K562 (cell line): ENCODE results near the gene WIPF3. TPM values are rescaled to one million over a fixed set of nuclear protein-coding genes. Genes with fewer than 3 reads are reported as not detected.

Experiments
- ATAC-seq: fragments of 200-7000 bp; cut with Tn5 transposase; 3 replicates; pipeline ENCODE4 v1.9.1; 2020; ENCODE audit warnings: moderate library complexity
- BruUV-seq: library from RNA; stranded (reverse); fragments of 400-500 nt; replicated peaks from 2 replicates; lab custom pipeline; 2021; lab: Mats Ljungman, UMichigan
- CTCF ChIA-PET: fragments of 300-600 bp; formaldehyde crosslinking; extraction: SDS; loops from one replicate; lab custom pipeline; 2021; ENCODE audit warnings: low intra/inter-chr PET ratio; lab: Yijun Ruan, JAX
- POLR2A ChIA-PET: fragments of 300-600, 350-650 bp; sonication (Branson Sonifier 250); formaldehyde crosslinking; extraction: SDS; loops from one replicate; lab custom pipeline; 2021; ENCODE audit warnings: antibody characterized with exemption, inconsistent platforms; lab: Yijun Ruan, JAX
- DNase-seq, 4 experiments: peaks; one replicate each; pipeline versions ENCODE4 v3.0.0 to v3.0.0-alpha.2; 2011 to 2018; ENCODE audit warnings: low spot score in 3 of 4, mixed read lengths in 3 of 4; ENCODE audit errors: extremely low read depth in 1 of 4
- FAIRE-seq: peaks from 2 replicates; lab custom pipeline; 2011; peaks lifted over from hg19 to GRCh38; lab: Jason Lieb, UNC
- H2AFZ ChIP-seq: 2 replicates; pipeline ENCODE4 v1.6.0; 2011; ENCODE audit warnings: low read depth, low read length, control low read depth, inconsistent platforms
- H3K27ac ChIP-seq: fragments of 200-600 bp; 3 replicates; pipeline ENCODE4 v1.8.0; 2011; ENCODE audit warnings: low read depth, mild to moderate bottlenecking, control low read depth, inconsistent platforms, low read length, moderate library complexity, mixed read lengths; ENCODE audit errors: extremely low read depth
- H3K27me3 ChIP-seq, 2 experiments: fragments of 300-600 bp in 1 of 2; 2 replicates in 1 of 2; 3 replicates in 1 of 2; pipeline versions ENCODE4 v1.6.0 to v1.8.0; 2011; ENCODE audit warnings: inconsistent platforms in 2 of 2, low read length in 2 of 2, mild to moderate bottlenecking in 1 of 2, mixed read lengths in 1 of 2, moderate library complexity in 1 of 2; ENCODE audit not compliant: control insufficient read depth in 2 of 2, insufficient read depth in 2 of 2
- H3K36me3 ChIP-seq: fragments of 300-600 bp; 3 replicates; pipeline ENCODE4 v1.8.0; 2011; ENCODE audit warnings: mild to moderate bottlenecking, low read length, inconsistent platforms; ENCODE audit not compliant: control insufficient read depth, insufficient read depth
- H3K4me1 ChIP-seq, 2 experiments: fragments of 200-600 bp in 1 of 2; replicated peaks in 1 of 2; 2 replicates in 1 of 2; 3 replicates in 1 of 2; pipeline versions ENCODE4 v1.5.1 to v1.8.0; 2011; ENCODE audit warnings: inconsistent platforms in 2 of 2, low read length in 2 of 2, mild to moderate bottlenecking in 1 of 2, mixed read lengths in 1 of 2, moderate library complexity in 1 of 2; ENCODE audit not compliant: control insufficient read depth in 2 of 2, insufficient read depth in 2 of 2
- H3K4me2 ChIP-seq: 2 replicates; pipeline ENCODE4 v1.6.1; 2011; ENCODE audit warnings: low read length, control low read depth, inconsistent platforms, mixed read lengths; ENCODE audit not compliant: insufficient read depth
- H3K4me3 ChIP-seq: fragments of 200-600 bp; sonication (generic), shearing (Covaris generic); 2 replicates; pipeline ENCODE4 v1.5.1; 2016; ENCODE audit warnings: control low read depth, inconsistent platforms
- H3K79me2 ChIP-seq: fragments of 200-600 bp; 3 replicates; pipeline ENCODE4 v1.8.0; 2011; ENCODE audit warnings: low read length, inconsistent platforms; ENCODE audit not compliant: control insufficient read depth, insufficient read depth
- H3K9ac ChIP-seq, 2 experiments: 2 replicates each; pipeline versions ENCODE4 v1.6.0 to v1.6.1; 2011; ENCODE audit warnings: low read depth in 2 of 2, low read length in 2 of 2, control low read depth in 1 of 2, inconsistent platforms in 1 of 2, mild to moderate bottlenecking in 1 of 2, mixed read lengths in 1 of 2; ENCODE audit not compliant: insufficient read depth in 1 of 2
- H3K9me1 ChIP-seq: one replicate; pipeline ENCODE4 v1.6.0; 2011; ENCODE audit warnings: inconsistent platforms, mild to moderate bottlenecking, low read length, moderate library complexity; ENCODE audit not compliant: control insufficient read depth, insufficient read depth
- H3K9me3 ChIP-seq: replicated peaks from 2 replicates; pipeline ENCODE4 v1.5.1; 2011; ENCODE audit warnings: low read depth, low read length, inconsistent platforms; ENCODE audit not compliant: control insufficient read depth, insufficient read depth
- H4K20me1 ChIP-seq: replicated peaks from 2 replicates; pipeline ENCODE4 v1.6.1; 2011; ENCODE audit warnings: low read length, inconsistent platforms, mixed read lengths; ENCODE audit not compliant: control insufficient read depth, insufficient read depth
- ATF1 ChIP-seq, 2 experiments: fragments of 450-650 bp in 1 of 2; IDR thresholded peaks; 2 replicates each; pipeline ENCODE4 v1.6.1; 2016; ENCODE audit warnings: missing compliant biosample characterization in 1 of 2, missing genetic modification characterization in 1 of 2
- CBFB ChIP-seq: sonication (generic); formaldehyde crosslinking; IDR thresholded peaks from 2 replicates; pipeline ENCODE4 v1.4.0; 2020; ENCODE audit warnings: mild to moderate bottlenecking, missing genetic modification reagents
- CBX3 ChIP-seq, 2 experiments: IDR thresholded peaks; 1 replicate in 1 of 2; 2 replicates in 1 of 2; pipeline ENCODE4 v1.6.1; 2012; ENCODE audit warnings: inconsistent platforms in 2 of 2, low read length in 2 of 2, borderline replicate concordance in 1 of 2, control low read depth in 1 of 2
- HDAC6 ChIP-seq: IDR thresholded peaks from 2 replicates; pipeline ENCODE4 v1.6.1; 2012; ENCODE audit warnings: low read depth, mild to moderate bottlenecking, control low read depth, inconsistent platforms, low read length, moderate library complexity
- KDM5B ChIP-seq: fragments of 200-600 bp; sonication (generic); IDR thresholded peaks from 2 replicates; pipeline ENCODE4 v1.6.1; 2012; ENCODE audit warnings: low read depth, mild to moderate bottlenecking, moderate library complexity, low read length, control low read depth, inconsistent platforms; ENCODE audit not compliant: insufficient replicate concordance
- NR2C1 ChIP-seq, 2 experiments: fragments of 450-650 bp; IDR thresholded peaks; 2 replicates each; pipeline ENCODE4 v1.6.1; 2017; ENCODE audit warnings: mild to moderate bottlenecking in 2 of 2, antibody characterized with exemption in 1 of 2, inconsistent platforms in 1 of 2, missing compliant biosample characterization in 1 of 2, missing genetic modification characterization in 1 of 2
- PHB2 ChIP-seq: fragments of 450-650 bp; IDR thresholded peaks from 2 replicates; pipeline ENCODE4 v1.6.1; 2017; ENCODE audit warnings: low read depth
- SIN3A ChIP-seq, 2 experiments: fragments of 150-350 bp in 1 of 2; IDR thresholded peaks; 2 replicates each; pipeline ENCODE4 v1.6.1; 2011 to 2016; ENCODE audit warnings: borderline replicate concordance in 2 of 2, low read depth in 2 of 2, low read length in 2 of 2, mild to moderate bottlenecking in 2 of 2, moderate library complexity in 2 of 2; ENCODE audit not compliant: control insufficient read depth in 1 of 2
- SMARCA4 ChIP-seq: fragments of 450-650 bp; IDR thresholded peaks from 2 replicates; pipeline ENCODE4 v1.6.1; 2016
- ZNF589 ChIP-seq: fragments of 200-800 bp; sonication (Bioruptor generic); IDR thresholded peaks from 2 replicates; pipeline ENCODE4 v1.6.1; 2016; ENCODE audit warnings: low read depth, missing genetic modification characterization, missing compliant biosample characterization
- WGBS: fragments of 100-300 bp; shearing (Covaris generic); methylation state at CpG from one replicate; pipeline ENCODE4 v1.1.6; 2016; ENCODE audit warnings: low coverage, mixed read lengths; ENCODE audit not compliant: insufficient coverage; ENCODE audit errors: missing lambda C conversion rate; 5-methylcytosine and 5-hydroxymethylcytosine counted together
- in situ Hi-C: fragments of 300-500 bp; cut with MboI; formaldehyde crosslinking; loops from 4 replicates; pipeline ENCODE4 v1.15.0; 2018; ENCODE audit warnings: inconsistent platforms, mixed read lengths
- intact Hi-C: fragments of 100-400 bp; cut with micrococcal nuclease; formaldehyde crosslinking; loops from 2 replicates; pipeline ENCODE4 v1.14.2; 2022
- polyA plus RNA-seq, 8 experiments: library from polyadenylated mRNA; depleted of rRNA in 4 of 8; stranded (reverse) in 5 of 8; unstranded in 3 of 8; fragments of >200 nt; fragmentation: Nextera tagmentation in 2 of 8; fragmentation: Illumina TruSeq in 1 of 8; extraction: Ambion mirVana in 2 of 8; extraction: Trizol in 1 of 8; gene quantifications; 2 replicates each; pipeline versions ENCODE4 v1.2.1 to v1.2.3, GENCODE V29; 2011 to 2014; ENCODE audit warnings: inconsistent platforms in 1 of 8, missing spikeins in 1 of 8
- total RNA-seq, 7 experiments: library from RNA; depleted of rRNA in 6 of 7; stranded (reverse); fragments of >200 nt in 6 of 7; fragmentation: Illumina TruSeq in 2 of 7; extraction: Trizol in 2 of 7; gene quantifications; 2 replicates each; pipeline versions ENCODE4 v1.2.1 to v1.2.3, GENCODE V29; 2011 to 2021; ENCODE audit warnings: low replicate concordance in 1 of 7

The WIPF3 gene
- total and polyA plus RNA-seq, 9 of the 15 experiments (the other 6 are each of a cell fraction or from before 2014, with no cell fraction given): 0.18 to 3.2 (median 1.7) TPM

GRCh38 chr7:29780346-29780745 lies 26.0 kb upstream of the WIPF3 start:
- ChIA-PET POLR2A (interaction anchor here (0.6 to 0.7 kb wide), 2 partner anchors 11 to 32 kb away, joined by 3 to 5 read pairs; no protein-coding TSS in a partner anchor), CTCF (no interaction called here)
- H4K20me1 ChIP-seq: no peaks in the 10 kb centered on the region
- H3K9ac ChIP-seq: no peak overlapping the region
- TF ChIP-seq SIN3A (IDR thresholded peaks at IDR 0.05; ENCODE audit: borderline replicate concordance in 2 of 2, control insufficient read depth in 1 of 2, low read depth in 2 of 2, low read length in 2 of 2) (no peak), SMARCA4 (no peak), ATF1 (CRISPR knock-in tag; IDR thresholded peaks at IDR 0.05) (no peak), ATF1 (tag; IDR thresholded peaks at IDR 0.05) (no peak), NR2C1 (IDR thresholded peaks at IDR 0.05) (no peak), NR2C1 (tag; IDR thresholded peaks at IDR 0.05) (no peak), PHB2 (no peak), CBX3 (IDR thresholded peaks at IDR 0.05; ENCODE audit: borderline replicate concordance in 1 of 2, low read length in 2 of 2) (no peak), ZNF589 (CRISPR knock-in tag) (no peak), HDAC6 (no peak), KDM5B (no peak), CBFB (CRISPR knock-in tag) (no peak)
- H3K79me2 ChIP-seq: no peaks in the 10 kb centered on the region
- DNase-seq: no peak
- no peaks in the 10 kb centered on the region; a peak in 1 of 5 replicates for H3K4me1 ChIP-seq
- H3K4me2 ChIP-seq: no peak overlapping the region
- WGBS: 33% methylated on average over 2 of the region's 2 CpGs
- ATAC-seq: no peak
- no peaks in the 10 kb centered on the region for H3K9me1 ChIP-seq
- no TSS peak for BruUV-seq
- no peaks in the 10 kb centered on the region for H3K9me3 ChIP-seq
- H2AFZ ChIP-seq: no peak overlapping the region
- peaks cover 3 to 5% of the 10 kb centered on the region in 2 experiments; a peak in 2 of 5 replicates for H3K27me3 ChIP-seq
- intact Hi-C loops: no loop called here
- no peak overlapping the region for H3K4me3 ChIP-seq
- no peaks in the 10 kb centered on the region for H3K36me3 ChIP-seq
- no peak overlapping the region for H3K27ac ChIP-seq
- in situ Hi-C loops: no loop called here
- no peak for FAIRE-seq
